Liver (tissue), 9 donors: ENCODE results near the gene TMEM168. TPM values are rescaled to one million over a fixed set of nuclear protein-coding genes. Genes with fewer than 3 reads are reported as not detected.

ENCODE experiments used
- DNase-seq: peaks from one replicate; pipeline ENCODE4 v3.0.0-alpha.2; 2017; ENCODE audit warnings: low spot score
- H3K27ac ChIP-seq, 2 donors: one replicate each; pipeline ENCODE4 v1.7.0; 2013; ENCODE audit warnings: inconsistent platforms in 2 of 2, low read length in 2 of 2, control low read depth in 1 of 2, low read depth in 1 of 2, mild to moderate bottlenecking in 1 of 2
- H3K27me3 ChIP-seq, 4 donors: one replicate each; pipeline versions ENCODE4 v1.6.1 to v1.7.0; 2013; ENCODE audit warnings: low read length in 3 of 4, inconsistent platforms in 1 of 4, mild to moderate bottlenecking in 1 of 4, moderate library complexity in 1 of 4; ENCODE audit not compliant: control insufficient read depth in 4 of 4, insufficient read depth in 4 of 4
- H3K36me3 ChIP-seq, 4 donors: one replicate each; pipeline versions ENCODE4 v1.6.1 to v1.7.0; 2013; ENCODE audit warnings: low read length in 3 of 4, mild to moderate bottlenecking in 3 of 4, low read depth in 1 of 4, moderate library complexity in 1 of 4; ENCODE audit not compliant: control insufficient read depth in 4 of 4, insufficient read depth in 3 of 4
- H3K4me1 ChIP-seq, 4 donors: one replicate each; pipeline versions ENCODE4 v1.6.1 to v1.7.0; 2013; ENCODE audit warnings: low read length in 3 of 4, mild to moderate bottlenecking in 3 of 4, moderate library complexity in 1 of 4; ENCODE audit not compliant: control insufficient read depth in 4 of 4, insufficient read depth in 4 of 4
- H3K4me3 ChIP-seq, 3 donors: one replicate each; pipeline versions ENCODE4 v1.6.1 to v1.7.0; 2013; ENCODE audit warnings: low read length in 3 of 3, control low read depth in 1 of 3, low read depth in 1 of 3, mild to moderate bottlenecking in 1 of 3
- H3K9ac ChIP-seq, 2 donors: one replicate each; pipeline ENCODE4 v1.7.0; 2013; ENCODE audit warnings: low read length in 2 of 2, mild to moderate bottlenecking in 2 of 2, moderate library complexity in 2 of 2, control low read depth in 1 of 2, low read depth in 1 of 2
- H3K9me3 ChIP-seq, 4 donors: one replicate each; pipeline versions ENCODE4 v1.6.1 to v1.7.0; 2013; ENCODE audit warnings: low read length in 3 of 4; ENCODE audit not compliant: control insufficient read depth in 4 of 4
- ATF3 ChIP-seq: IDR thresholded peaks from 2 replicates; pipeline ENCODE4 v1.6.1; 2016; ENCODE audit warnings: antibody characterized with exemption
- EGR1 ChIP-seq, 2 donors: IDR thresholded peaks; 2 replicates each; pipeline ENCODE4 v1.6.1; 2016 to 2018; ENCODE audit warnings: antibody characterized with exemption in 2 of 2, low read depth in 2 of 2
- FOXA1 ChIP-seq: IDR thresholded peaks from 2 replicates; pipeline ENCODE4 v1.6.1; 2016; ENCODE audit warnings: antibody characterized with exemption
- FOXA2 ChIP-seq: IDR thresholded peaks from 2 replicates; pipeline ENCODE4 v1.6.1; 2016; ENCODE audit warnings: antibody characterized with exemption
- GABPA ChIP-seq, 2 donors: IDR thresholded peaks in 1 of 2; conservative IDR thresholded peaks in 1 of 2; 2 replicates each; pipeline ENCODE4 v1.6.1; 2016; ENCODE audit warnings: antibody characterized with exemption in 2 of 2, mild to moderate bottlenecking in 1 of 2, moderate library complexity in 1 of 2
- HNF4A ChIP-seq, 2 donors: conservative IDR thresholded peaks; 2 replicates each; pipeline ENCODE4 v1.6.1; 2016; ENCODE audit warnings: antibody characterized with exemption in 2 of 2, mild to moderate bottlenecking in 2 of 2
- HNF4G ChIP-seq: IDR thresholded peaks from 2 replicates; pipeline ENCODE4 v1.6.1; 2016; ENCODE audit warnings: antibody characterized with exemption
- JUND ChIP-seq, 2 donors: IDR thresholded peaks; 2 replicates each; pipeline ENCODE4 v1.6.1; 2016; ENCODE audit warnings: antibody characterized with exemption in 2 of 2
- NR2F2 ChIP-seq: IDR thresholded peaks from 2 replicates; pipeline ENCODE4 v1.6.1; 2016; ENCODE audit warnings: antibody characterized with exemption
- RAD21 ChIP-seq, 2 donors: IDR thresholded peaks; 2 replicates each; pipeline ENCODE4 v1.6.1; 2016; ENCODE audit warnings: antibody characterized with exemption in 2 of 2, mild to moderate bottlenecking in 2 of 2
- REST ChIP-seq: IDR thresholded peaks from 2 replicates; pipeline ENCODE4 v1.6.1; 2016; ENCODE audit warnings: antibody characterized with exemption, mild to moderate bottlenecking
- RXRA ChIP-seq, 2 donors: IDR thresholded peaks; 2 replicates each; pipeline ENCODE4 v1.6.1; 2017 to 2018; ENCODE audit warnings: antibody characterized with exemption in 2 of 2, mild to moderate bottlenecking in 1 of 2
- SP1 ChIP-seq: IDR thresholded peaks from 2 replicates; pipeline ENCODE4 v1.6.1; 2018; ENCODE audit warnings: antibody characterized with exemption, mild to moderate bottlenecking
- TAF1 ChIP-seq: conservative IDR thresholded peaks from 2 replicates; pipeline ENCODE4 v1.6.1; 2016; ENCODE audit warnings: antibody characterized with exemption, mild to moderate bottlenecking
- YY1 ChIP-seq: IDR thresholded peaks from 2 replicates; pipeline ENCODE4 v1.6.1; 2016; ENCODE audit warnings: antibody characterized with exemption, mild to moderate bottlenecking
- WGBS: extraction: QIAGEN DNeasy Blood & Tissue Kit; methylation state at CpG from one replicate; pipeline ENCODE4 v1.1.7; 2013; 5-methylcytosine and 5-hydroxymethylcytosine counted together
- polyA plus RNA-seq, 2 donors: library from polyadenylated mRNA; stranded (reverse) in 1 of 2; unstranded in 1 of 2; fragments of 200-250 nt in 1 of 2; fragments of >200 nt in 1 of 2; fragmentation: Nextera tagmentation in 1 of 2; extraction: Ambion mirVana in 1 of 2; gene quantifications; one replicate each; pipeline versions ENCODE4 v1.2.1 to v1.2.3, GENCODE V29; 2013 to 2015
- total RNA-seq, 2 donors: library from RNA; depleted of rRNA; stranded (reverse); fragments of >200 nt; gene quantifications; one replicate each; pipeline ENCODE4 v1.2.3, GENCODE V29; 2014
- TF ChIP-seq, protein P1 (sequence below): fragments of 150-350 bp; IDR thresholded peaks from 2 replicates; pipeline ENCODE4 v1.5.1; 2017; ENCODE audit warnings: improper control_type of control experiment, low read depth, low read length; ENCODE audit not compliant: missing input control
- TF ChIP-seq, protein P2 (sequence below): IDR thresholded peaks from 2 replicates; pipeline ENCODE4 v1.6.1; 2016; ENCODE audit warnings: antibody characterized with exemption
- TF ChIP-seq, protein P3 (sequence below): IDR thresholded peaks from 2 replicates; pipeline ENCODE4 v1.6.1; 2016; ENCODE audit warnings: antibody characterized with exemption
- donor health status: healthy.
- donor health status: healthy.
- donor health status: healthy.
- donor health status: healthy.
- donor health status: healthy.

The TMEM168 gene
- total and polyA plus RNA-seq, 4 donors = 4.6 to 16.8 (median 7.7) TPM

DNA sequence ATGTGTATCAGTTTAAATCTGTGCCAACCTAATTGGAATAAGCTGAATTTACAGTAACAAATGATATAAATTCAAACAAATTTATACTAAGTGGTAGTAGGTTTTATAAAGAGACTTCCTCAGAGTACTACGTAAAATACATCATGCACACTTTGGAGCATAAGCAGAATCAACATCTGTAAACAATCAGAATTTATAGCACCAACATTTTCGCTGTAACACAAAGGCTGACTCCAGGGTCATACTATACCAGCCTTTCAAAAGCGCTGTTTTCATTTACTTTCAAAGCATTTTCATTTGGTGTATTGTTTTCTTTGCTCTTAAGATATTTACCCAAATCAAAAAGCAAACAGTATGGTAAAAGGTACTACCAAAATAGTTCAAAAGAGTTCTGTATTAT is 29.3 kb upstream of the TMEM168 start:
- WGBS = 96% methylated on average over 3 of the region's 3 CpGs
- no peak overlapping the region for H3K4me3 ChIP-seq
- no peak overlapping the region for H3K27ac ChIP-seq
- no peak overlapping the region for H3K9ac ChIP-seq
- H3K9me3 ChIP-seq = peaks cover 0 to 4% (median 0%) of the 10 kb centered on the region in 4 donors
- H3K36me3 ChIP-seq = peaks cover 0 to 2% (median 0%) of the 10 kb centered on the region in 4 donors
- no peaks in the 10 kb centered on the region for H3K27me3 ChIP-seq
- DNase-seq = no peak
- H3K4me1 ChIP-seq = no peaks in the 10 kb centered on the region
- no peak for TF ChIP-seq RAD21 (IDR thresholded peaks at IDR 0.05)
- TF ChIP-seq SP1 = no peak
- no peak for TF ChIP-seq YY1
- TF ChIP-seq RXRA (IDR thresholded peaks at IDR 0.05) = no peak
- TF ChIP-seq, protein P1, sequence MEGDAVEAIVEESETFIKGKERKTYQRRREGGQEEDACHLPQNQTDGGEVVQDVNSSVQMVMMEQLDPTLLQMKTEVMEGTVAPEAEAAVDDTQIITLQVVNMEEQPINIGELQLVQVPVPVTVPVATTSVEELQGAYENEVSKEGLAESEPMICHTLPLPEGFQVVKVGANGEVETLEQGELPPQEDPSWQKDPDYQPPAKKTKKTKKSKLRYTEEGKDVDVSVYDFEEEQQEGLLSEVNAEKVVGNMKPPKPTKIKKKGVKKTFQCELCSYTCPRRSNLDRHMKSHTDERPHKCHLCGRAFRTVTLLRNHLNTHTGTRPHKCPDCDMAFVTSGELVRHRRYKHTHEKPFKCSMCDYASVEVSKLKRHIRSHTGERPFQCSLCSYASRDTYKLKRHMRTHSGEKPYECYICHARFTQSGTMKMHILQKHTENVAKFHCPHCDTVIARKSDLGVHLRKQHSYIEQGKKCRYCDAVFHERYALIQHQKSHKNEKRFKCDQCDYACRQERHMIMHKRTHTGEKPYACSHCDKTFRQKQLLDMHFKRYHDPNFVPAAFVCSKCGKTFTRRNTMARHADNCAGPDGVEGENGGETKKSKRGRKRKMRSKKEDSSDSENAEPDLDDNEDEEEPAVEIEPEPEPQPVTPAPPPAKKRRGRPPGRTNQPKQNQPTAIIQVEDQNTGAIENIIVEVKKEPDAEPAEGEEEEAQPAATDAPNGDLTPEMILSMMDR = no peak
- TF ChIP-seq REST = no peak
- TF ChIP-seq GABPA (IDR thresholded peaks at IDR 0.05 in 1 of 2, conservative IDR thresholded peaks at IDR 0.05 in 1 of 2) = no peak
- no peak for TF ChIP-seq EGR1 (IDR thresholded peaks at IDR 0.05; ENCODE audit: low read depth in 2 of 2)
- no peak for TF ChIP-seq HNF4G
- TF ChIP-seq, protein P2, sequence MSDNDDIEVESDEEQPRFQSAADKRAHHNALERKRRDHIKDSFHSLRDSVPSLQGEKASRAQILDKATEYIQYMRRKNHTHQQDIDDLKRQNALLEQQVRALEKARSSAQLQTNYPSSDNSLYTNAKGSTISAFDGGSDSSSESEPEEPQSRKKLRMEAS = no peak
- TF ChIP-seq HNF4A (conservative IDR thresholded peaks at IDR 0.05) = no peak
- no peak for TF ChIP-seq ATF3
- no peak for TF ChIP-seq FOXA2

GRCh38 chr7:112806156-112806555 is 16.0 kb upstream of the TMEM168 start:
- no peak for DNase-seq
- Histone ChIP-seq H3K4me3 (no peak overlapping the region), H3K27me3 (no peaks in the 10 kb centered on the region), H3K4me1 (no peaks in the 10 kb centered on the region), H3K9me3 (no peaks in the 10 kb centered on the region), H3K9ac (no peak overlapping the region), H3K27ac (no peak overlapping the region), H3K36me3 (no peaks in the 10 kb centered on the region)
- 86% methylated on average over 4 of the region's 4 CpGs for WGBS
- TF ChIP-seq FOXA2 = no peak
- TF ChIP-seq, protein P3, sequence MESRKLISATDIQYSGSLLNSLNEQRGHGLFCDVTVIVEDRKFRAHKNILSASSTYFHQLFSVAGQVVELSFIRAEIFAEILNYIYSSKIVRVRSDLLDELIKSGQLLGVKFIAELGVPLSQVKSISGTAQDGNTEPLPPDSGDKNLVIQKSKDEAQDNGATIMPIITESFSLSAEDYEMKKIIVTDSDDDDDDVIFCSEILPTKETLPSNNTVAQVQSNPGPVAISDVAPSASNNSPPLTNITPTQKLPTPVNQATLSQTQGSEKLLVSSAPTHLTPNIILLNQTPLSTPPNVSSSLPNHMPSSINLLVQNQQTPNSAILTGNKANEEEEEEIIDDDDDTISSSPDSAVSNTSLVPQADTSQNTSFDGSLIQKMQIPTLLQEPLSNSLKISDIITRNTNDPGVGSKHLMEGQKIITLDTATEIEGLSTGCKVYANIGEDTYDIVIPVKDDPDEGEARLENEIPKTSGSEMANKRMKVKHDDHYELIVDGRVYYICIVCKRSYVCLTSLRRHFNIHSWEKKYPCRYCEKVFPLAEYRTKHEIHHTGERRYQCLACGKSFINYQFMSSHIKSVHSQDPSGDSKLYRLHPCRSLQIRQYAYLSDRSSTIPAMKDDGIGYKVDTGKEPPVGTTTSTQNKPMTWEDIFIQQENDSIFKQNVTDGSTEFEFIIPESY = no peak
- TF ChIP-seq GABPA (IDR thresholded peaks at IDR 0.05 in 1 of 2, conservative IDR thresholded peaks at IDR 0.05 in 1 of 2) = no peak
- no peak for TF ChIP-seq JUND (IDR thresholded peaks at IDR 0.05)
- no peak for TF ChIP-seq RXRA (IDR thresholded peaks at IDR 0.05)
- TF ChIP-seq NR2F2 = no peak
- TF ChIP-seq TAF1 = no peak
- no peak for TF ChIP-seq YY1
- TF ChIP-seq HNF4G = no peak
- no peak for TF ChIP-seq REST
- no peak for TF ChIP-seq EGR1 (IDR thresholded peaks at IDR 0.05; ENCODE audit: low read depth in 2 of 2)
- TF ChIP-seq FOXA1 = no peak
- no peak for TF ChIP-seq SP1
